Fibroblast of skin of abdomen (primary cell): Measurements from ENCODE around the gene ADAMTS12.
A peak's percentile ranks its signal among the peaks of the same experiment; 100 is the strongest.
"Not testable (repeated sequence)": the region's sequence is repeated elsewhere in the genome, so short reads cannot be mapped to it uniquely, and the experiment has no call there.

Experiments
- DNase-seq: peaks from one replicate; pipeline ENCODE4 v3.0.0-alpha.2; 2013

The ADAMTS12 gene

DNA sequence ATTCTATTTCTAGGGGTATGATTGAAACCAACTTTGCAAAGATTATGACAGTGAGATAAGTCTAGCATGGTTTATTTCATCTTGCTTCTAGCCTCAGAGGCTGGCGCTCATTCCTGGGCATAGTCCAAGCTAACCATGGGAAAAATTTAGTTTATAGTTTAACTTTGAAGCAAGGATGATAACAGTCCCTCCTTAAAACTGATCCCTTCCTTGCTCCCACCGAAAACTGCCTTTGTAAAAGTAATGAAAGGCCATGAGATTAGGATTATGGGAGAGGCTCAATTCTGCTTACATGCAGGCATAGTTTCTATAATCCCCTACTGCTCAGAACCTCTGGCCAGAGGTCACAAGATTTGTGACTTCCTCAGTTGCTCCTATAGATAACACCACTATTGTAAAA lies 375.4 kb downstream of the ADAMTS12 start:
- DNase-seq = no peak

DNA sequence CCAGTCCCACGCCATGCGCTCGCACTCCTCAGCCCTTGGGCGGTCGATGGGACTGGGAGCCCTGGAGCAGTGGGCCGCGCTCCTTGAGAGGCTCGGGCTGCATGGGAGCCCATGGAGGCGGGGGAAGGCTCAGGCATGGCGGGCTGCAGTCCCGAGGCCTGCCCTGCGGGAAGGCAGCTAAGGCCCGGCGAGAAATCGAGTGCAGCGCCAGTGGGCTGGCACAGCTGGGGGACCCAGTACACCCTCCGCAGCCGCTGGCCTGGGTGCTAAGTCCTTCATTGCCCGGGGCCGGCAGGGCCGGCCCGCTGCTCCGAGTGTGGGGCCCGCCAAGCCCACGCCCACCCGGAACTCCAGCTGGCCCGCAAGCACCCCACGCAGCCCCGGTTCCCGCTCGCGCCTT lies 376.4 kb downstream of the ADAMTS12 start:
- not testable (repeated sequence) for DNase-seq

DNA sequence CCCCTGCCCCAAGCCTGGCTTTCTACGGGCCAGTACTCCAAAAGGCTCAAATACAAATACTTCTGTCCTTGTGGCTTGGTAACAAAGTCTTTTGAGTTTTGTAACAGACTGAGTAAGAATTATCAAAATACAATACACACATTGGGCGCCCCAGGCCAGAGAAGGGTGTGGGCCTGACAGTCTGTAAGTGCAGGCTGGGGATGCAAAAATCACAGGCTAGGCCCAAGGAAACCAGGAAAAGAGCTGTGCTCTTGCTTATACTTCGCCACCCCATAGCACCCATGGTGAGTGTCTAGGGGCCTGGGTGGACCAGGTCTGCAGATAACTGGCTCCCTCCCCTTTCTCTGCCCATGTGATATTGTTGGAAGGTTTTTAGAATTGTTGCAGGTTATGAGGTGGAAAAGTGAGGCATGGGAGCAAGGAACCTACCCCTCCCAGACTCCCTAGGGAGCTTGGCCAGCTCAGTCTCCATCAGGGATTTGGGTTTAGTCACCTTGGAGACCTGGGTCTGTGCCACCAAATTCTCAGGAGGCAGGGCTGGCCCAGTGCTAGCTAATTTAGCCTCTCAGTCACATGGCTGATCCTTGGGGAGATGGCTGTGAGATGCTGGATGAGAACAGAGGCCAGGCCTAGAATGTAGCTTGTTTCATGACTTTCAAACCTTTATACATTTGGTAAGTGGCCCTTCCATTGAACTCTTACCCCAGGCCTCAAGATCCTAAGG lies 378.2 kb downstream of the ADAMTS12 start:
- DNase-seq = peak; percentile 11

DNA sequence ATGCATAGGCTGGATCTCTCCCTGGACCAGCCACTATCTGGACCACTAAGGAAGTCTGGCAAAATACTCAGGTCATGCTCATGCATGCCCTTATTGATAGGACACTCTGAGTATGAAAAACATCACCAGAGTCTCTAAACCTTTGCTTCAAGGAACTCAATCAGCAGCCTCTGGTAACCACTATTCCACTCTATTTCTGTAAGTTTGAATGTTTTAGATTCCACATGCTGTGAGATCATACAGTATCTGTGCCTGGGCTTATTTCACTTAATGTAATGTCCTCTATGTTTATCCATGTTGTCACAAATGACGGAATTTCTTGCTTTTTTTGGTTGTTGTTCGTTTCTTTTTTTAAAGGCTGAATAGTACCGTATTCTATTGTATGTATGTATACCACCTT lies 382.8 kb downstream of the ADAMTS12 start:
- DNase-seq = peak; percentile 32

DNA sequence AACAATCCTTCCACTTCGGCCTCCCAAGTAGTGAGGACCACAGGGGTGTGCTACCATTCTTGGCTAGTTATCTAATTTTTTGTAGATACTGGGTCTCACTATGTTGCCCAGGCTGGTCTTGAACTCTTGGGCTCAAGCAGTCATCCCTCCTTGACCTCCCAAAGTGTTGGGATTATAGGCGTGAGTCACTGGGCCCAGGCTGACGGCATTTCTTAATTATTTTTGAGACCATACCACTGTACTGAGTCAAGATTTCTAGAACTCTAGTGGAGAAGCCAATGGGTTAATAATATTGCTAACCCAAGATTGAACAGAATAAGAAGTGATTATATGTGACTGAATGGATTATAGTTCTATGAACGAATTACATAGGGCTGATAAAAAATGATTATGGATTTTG lies 384.4 kb downstream of the ADAMTS12 start:
- DNase-seq = no peak

DNA sequence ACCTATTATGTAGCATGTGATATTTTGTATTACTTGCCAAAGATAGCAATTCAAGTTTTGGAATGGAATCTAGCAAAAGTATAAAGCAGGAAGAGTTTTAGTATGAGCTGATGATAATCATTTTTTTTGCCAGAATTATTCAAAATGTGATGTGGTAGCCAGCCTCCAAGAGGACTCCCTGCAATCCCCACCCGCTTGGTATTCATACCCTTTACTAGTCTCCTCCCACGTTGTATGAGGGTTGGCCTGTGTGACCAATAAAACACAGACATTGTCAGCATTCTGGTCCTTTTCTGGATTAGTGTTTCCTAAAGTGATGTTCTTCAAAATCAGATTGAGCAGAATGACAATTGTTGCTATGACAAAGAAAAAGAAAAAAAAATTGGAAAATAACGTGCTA lies 387.2 kb downstream of the ADAMTS12 start:
- no peak for DNase-seq

DNA sequence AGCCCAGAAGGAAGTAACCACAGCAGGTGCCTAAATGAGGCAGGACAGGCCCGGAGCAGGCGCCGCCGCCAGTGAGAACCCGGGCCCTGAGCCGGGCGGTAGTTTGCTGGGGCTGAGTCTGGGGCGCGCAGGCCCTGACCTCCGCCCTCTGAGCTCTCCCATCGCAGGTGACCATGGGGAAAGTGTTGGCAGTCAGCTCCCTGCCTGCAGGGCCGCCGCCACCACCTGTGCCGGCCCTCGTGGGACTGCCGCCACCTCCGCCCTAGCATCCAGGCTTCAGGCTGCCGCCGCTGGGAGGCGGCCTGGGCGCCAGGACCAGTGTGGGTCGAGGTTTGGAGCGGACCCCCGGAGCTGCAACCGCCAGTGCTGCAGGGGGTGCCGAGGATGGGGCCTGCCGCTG lies 389.9 kb downstream of the ADAMTS12 start:
- no peak for DNase-seq

DNA sequence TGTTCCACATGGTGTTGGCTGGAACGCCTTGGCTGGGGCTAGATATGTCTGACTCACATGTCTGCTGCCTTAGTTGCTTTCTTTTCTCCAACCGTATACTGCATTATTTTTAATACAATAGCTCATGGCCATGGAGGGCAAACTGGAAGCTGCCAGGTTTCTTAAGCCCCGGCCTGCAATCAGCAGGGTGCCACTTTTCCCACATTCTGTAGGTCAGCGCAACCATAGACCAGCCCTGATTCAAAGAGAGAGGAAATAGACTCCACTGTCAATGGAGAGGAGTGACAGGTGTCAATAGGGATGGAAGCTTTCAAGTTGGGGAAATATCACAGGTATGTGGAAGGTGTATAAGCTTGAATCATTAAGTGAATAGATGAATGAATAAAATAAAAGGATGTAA lies 390.5 kb downstream of the ADAMTS12 start:
- DNase-seq = no peak

DNA sequence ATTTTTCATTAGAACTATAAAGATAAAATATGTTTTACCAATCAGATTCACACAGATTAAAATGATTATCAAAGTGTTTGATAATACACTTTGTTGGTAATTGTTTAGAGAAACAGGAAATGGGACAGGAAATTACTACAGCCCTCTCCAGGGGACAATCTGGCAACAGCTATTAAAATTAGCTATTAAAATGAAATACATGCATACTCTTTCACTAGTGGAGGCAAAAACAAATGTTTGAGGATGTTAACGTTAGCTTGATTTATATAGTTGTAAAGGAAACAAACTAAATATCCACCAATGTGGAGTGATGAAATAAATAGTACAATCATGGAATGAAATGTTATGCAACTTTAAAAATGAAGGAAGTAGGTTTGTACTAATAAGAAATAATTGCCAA lies 397.3 kb downstream of the ADAMTS12 start:
- no peak for DNase-seq

DNA sequence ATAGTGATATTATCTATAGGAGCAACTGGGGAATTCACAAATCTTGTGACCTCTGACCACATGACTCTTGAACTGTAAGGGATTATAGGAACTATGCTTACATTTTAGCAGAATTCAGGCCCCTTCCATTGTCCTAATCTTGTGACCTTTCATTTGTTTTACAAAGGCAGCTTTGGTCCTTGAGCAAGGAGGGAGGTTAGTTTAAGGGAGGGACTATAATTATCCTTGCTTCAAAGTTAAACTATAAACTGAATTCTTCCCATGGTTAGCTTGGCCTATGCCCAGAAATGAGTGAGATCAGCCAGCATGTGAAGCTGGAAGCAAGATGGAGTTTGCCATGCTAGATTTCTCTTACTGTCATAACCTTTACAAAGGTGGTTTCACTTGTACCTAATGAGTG lies 399.8 kb downstream of the ADAMTS12 start:
- no peak for DNase-seq

DNA sequence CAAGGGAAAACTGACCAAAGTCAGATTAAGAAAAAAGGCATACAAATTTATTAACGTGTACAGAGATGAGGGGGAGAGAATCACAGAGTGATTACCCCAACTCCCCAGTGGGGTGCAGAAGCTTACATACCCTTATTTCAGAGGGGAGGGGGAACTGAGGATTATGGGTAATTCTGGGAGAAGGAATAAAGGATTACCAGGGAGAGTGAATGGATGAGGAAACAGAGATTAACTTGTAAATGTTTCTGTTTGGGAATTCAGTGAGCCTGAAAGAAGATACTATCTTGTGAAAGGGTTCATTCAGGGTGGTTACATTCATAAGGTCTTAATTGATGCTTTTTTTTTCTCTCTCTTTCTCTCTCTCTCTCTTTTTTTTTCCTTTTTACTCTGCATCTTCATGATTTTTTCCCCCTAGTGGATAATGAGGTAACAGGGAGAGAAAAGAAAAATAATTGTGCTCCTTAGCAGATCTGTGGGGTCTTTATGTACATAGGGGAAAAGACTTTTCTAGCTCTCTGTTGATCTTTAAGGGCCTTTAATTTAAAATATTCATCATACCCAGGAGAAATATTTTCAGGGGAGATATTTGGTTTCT lies 401.6 kb downstream of the ADAMTS12 start:
- no peak for DNase-seq

DNA sequence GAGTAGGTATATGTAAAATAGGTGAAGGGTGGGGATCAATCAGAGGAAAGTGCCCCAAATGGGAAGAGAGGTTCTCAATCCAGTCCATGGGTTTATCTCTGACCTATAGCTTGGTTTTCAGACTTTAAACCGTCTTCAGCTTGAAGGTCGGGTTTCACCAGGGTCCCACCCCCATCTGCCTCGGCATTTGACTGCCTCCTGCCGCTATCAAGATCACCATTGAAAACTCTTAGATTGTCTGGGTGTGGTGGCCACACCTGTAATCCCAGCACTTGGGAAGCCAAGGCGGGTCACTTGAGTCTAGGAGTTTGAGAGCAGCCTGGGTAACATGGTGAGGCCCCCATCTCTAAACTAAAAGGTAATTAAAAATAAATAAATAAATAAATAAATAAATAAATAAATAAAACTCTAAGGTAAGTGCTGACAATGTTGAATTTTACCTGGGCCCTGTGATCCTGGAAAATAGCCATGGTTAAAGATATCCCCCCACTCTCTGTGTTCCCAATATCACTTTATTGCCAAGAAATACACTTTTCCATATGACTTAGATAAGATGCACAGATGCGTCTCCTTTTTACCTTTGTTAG lies 402.2 kb downstream of the ADAMTS12 start:
- DNase-seq = no peak

DNA sequence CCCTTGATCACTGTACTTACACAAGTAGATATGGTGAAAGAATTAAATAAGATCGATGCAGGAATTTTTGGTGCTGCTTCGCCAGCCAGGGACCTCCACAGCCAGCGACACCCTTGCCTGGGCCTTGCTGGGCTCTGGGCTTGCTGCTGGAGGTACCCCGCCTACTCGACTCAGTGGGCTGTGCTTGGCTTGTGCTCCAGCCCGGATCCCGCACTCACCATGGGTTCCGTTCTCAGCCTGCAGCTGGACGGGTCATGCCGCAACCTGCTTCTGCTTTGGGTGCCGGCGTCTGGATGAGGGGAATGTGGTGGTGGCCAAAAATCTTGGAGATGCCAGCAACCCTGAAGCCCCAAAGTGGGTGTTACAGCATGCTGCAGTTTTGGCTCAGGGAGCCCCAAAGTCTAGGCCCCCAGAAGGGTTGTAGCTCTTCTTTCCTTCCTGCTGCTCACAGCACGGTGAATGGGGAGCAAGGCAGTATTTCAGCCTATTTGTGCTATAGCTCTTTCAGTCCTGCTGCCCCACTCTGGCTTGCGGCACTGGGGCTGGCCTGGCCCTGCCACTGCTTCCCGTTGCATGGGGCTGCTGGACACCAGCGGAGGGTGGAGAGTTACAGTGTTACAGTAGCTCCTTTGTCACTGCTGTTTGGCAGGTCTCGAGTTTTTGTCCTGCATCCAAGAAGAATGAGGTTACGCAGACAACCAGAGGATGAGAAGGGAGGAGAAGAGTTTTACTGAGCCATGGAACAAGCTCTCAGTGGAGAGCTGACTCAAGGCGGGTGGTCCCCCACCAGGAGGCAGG lies 403.0 kb downstream of the ADAMTS12 start:
- DNase-seq = no peak

DNA sequence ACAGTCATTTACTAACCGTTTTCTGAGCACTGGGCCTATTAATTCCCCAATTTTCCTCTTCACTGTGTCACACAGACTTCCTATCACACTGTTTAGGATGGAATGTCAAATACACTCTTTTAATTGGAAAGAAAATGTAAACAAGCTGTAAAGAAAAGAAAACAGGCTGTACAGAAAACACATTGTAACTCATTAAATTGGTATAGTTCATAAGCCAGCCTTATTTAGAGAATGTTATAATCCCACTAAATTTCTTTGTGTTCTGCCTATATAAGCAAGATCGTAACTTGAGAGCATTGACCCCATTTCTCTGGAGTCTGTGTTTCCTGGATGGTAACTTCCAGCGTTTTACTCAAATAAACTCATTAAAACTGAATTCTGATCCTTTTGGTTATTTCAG lies 404.6 kb downstream of the ADAMTS12 start:
- no peak for DNase-seq

DNA sequence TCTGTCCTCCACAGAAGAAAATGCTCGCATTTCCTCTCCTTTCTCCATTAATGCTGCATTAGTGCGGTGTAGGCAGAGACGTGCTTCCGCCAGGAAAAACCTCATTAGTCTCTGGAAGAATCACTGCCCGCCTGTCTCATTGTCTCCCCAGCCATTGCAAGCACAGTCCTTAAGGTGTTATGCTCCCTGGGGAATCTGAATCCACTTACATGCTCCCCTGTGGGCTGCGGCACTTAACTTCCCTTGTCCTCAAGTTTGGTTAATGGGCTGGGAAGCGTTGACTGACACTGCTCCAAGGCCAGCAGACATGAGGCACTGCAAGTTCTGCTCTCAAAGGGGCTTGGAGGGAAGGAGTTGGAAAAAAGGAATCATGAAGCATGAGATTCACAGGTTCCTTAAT lies 409.5 kb downstream of the ADAMTS12 start:
- DNase-seq = no peak

DNA sequence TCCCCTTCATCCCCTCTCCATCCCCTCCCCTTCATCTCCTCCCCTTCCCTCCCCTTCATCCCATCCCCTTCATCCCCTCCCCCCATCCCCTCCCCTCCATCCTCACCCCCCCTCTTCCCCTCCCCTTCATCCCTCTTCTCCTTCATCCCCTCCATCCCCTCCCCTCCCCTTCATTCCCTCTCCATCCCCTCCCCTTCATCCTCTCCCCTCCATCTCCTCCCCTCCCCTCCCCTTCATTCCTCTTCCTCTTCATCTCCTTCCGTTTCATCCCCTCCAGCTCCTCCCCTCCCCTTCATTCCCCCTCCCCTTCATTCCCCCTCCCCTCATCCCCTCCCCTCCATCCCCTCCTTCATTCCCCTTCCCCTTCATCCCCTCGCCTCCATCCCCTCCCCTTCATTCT lies 410.9 kb downstream of the ADAMTS12 start:
- no peak for DNase-seq

DNA sequence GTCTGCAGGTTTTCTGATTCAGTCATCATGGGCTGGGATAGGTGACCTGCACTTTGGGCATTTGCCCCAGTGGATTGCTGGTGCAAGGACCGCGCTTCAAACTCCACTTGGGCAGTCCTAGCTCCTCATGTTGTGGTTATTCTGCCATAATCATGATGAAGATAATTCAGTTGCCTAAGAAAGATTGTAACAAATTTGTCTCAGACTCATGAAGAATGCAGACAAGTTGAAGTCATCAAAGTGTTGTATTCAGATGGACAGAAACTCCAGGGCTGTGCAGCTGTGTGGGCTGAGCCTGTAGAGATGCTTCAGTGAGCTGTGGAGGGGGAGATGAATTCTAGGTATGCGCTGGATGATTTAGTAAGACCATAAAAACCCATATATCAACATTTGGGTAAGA lies 412.5 kb downstream of the ADAMTS12 start:
- peak; percentile 38 for DNase-seq

DNA sequence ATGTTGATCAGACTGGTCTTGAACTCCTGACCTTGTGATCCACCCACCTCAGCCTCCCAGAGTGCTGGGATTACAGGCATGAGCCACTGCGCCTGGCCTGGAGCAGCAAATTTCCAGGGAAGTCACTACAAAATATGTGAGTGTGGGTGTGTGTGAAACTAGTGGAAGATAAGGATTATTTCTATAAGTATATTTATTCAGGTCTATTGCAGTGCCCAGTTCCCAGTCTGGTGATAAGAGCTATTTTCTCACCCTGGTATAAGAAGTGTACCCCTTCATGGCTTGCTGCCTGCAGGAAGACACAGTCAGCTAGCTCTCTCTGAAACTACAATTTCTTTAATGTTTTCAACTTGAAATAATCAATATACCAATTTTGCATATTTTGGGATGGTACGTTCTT lies 414.0 kb downstream of the ADAMTS12 start:
- no peak for DNase-seq

DNA sequence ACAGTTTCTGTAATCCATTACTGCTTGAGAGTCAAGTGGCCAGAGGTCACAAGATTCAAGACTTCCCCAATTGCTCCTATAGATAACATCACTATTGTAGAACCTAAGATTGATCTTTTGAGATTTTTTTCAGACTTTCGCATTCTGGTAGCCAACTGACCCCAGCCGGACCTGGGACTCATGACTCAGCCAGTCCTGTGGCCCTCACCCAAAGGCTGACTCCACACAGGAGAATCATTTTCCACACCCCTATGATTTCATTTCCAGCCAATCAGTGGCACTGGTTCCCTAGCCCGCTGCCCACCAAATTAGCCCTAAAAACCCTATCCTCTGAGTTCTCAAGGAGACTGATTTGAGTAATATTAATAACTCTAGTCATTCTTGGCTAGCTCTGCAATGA lies 414.8 kb downstream of the ADAMTS12 start:
- no peak for DNase-seq

DNA sequence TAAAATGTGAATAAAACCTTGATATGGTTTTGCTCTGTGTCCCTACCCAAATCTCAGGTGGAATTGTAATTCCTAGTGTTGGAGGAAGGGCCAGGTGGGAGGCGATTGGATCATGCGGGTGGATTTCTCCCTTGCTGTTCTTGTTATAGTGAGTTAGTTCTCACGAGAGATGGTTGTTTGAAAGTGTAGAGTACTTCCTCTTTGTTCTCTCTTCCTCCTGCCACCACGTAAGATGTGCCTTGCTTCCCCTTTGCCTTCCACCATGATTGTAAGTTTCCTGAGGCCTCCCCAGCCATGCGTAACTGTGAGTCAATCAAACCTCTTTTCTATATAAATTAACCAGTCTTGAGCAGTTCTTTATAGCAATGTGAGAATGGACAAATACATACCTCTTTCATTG lies 416.1 kb downstream of the ADAMTS12 start:
- DNase-seq = no peak

DNA sequence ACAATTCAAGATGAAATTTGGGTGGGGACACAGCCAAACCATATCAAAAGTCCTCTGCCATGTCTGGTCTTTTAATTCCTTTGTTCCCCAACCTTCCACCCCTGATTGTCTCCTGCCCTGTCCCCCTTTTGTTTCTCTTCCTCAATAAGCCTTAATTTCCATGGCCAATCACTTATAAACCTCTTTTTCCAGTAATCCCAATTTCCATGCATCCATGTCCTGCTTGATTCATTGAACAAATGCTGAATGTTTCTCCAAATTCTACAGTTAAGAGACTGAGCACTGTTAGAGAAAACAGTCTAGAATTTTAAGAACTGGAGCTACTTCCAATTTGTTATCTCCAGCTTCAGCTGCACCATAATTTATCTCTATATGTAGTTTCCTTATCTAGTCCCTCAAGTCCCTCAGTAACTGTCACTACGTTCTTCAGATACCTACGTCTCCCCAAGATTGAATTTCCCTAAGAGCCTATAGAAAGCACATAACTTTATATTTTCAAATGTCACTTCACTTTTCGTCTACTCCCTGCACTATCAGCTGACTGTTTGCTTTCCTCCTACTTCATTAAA lies 416.8 kb downstream of the ADAMTS12 start:
- no peak for DNase-seq

DNA sequence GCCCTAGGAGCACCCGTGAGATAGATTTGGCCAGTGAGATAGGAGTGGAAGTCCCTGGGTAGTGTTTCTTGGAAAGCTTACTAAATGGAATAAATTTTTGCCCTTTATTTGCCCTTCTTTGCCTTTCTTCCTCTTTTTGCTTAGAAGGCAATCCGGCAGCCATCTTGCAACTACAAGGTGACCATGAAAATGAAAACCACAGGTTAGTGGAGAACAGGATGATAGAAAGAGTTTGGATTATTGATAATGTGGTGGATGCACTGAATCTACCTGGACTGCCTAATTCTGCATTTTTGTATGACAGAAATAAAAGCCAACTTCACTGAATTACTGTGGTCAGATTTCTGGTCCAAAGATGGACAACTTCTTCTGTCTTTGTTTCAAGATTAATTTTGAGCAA lies 417.8 kb downstream of the ADAMTS12 start:
- no peak for DNase-seq
